ENCODE results near the gene CAVIN3.

The CAVIN3 gene

DNA sequence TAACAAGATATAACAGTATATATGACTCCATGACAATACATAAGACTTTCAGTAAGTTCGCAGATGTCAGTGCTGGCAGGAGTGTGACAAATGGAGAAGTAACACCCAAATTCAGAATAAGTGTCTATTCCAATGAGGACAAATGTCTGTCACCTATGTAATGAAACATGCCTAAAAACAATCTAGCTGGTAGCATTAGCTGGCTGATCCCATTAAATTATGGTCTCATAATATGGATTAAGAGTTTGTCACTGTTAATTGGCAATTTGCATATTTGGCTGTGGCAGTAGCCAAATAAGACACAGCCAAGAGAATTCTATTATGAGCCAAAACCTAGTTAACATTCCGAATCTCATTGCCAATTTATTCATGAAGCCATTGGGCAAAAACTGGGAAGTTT lies 30.2 kb upstream of the CAVIN3 start:
- no peak for DNase-seq (ENCODE audit: low read depth)
- Histone ChIP-seq H3K4me1 (ENCODE audit: control insufficient read depth, insufficient read depth, low read length) (peaks cover 2% of the 10 kb centered on the region), H3K9ac (ENCODE audit: low read length) (no peak overlapping the region), H3K4me3 (ENCODE audit: low read length) (no peak overlapping the region), H3K36me3 (ENCODE audit: control insufficient read depth, insufficient read depth, low read length, severe bottlenecking) (no peaks in the 10 kb centered on the region), H3K9me3 (ENCODE audit: control insufficient read depth, low read length) (no peaks in the 10 kb centered on the region), H3K27me3 (replicated peaks; ENCODE audit: control insufficient read depth, insufficient read depth, low read length) (no peaks in the 10 kb centered on the region)

GRCh38 chr11:6350043-6350442 lies 29.7 kb upstream of the CAVIN3 start:
- H3K9me3 ChIP-seq (ENCODE audit: control insufficient read depth, low read length), result no peaks in the 10 kb centered on the region
- no peaks in the 10 kb centered on the region for H3K36me3 ChIP-seq (ENCODE audit: control insufficient read depth, insufficient read depth, low read length, severe bottlenecking)
- H3K4me1 ChIP-seq (ENCODE audit: control insufficient read depth, insufficient read depth, low read length), result peaks cover 6% of the 10 kb centered on the region
- no peak overlapping the region for H3K9ac ChIP-seq (ENCODE audit: low read length)
- H3K4me3 ChIP-seq (ENCODE audit: low read length), result no peak overlapping the region
- no peaks in the 10 kb centered on the region for H3K27me3 ChIP-seq (replicated peaks; ENCODE audit: control insufficient read depth, insufficient read depth, low read length)
- no peak for DNase-seq (ENCODE audit: low read depth)

DNA sequence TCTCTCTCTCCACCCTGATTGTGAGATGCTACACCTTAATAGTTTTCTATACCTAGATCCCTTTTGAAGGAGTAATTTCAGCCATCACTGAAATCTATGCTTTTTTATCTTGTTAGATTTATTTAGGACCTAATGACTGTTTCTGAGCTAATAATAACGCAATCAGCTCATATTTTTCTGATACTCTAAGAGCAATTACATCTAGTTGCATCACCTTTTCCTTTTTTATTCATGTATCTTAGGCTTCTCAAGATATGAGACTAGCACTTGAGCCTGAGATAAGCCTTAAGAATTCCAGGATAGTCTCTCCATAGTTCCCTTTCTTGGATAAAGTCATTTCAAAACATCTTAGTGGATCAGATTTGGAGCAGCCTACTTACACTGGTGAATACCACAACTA lies 25.1 kb upstream of the CAVIN3 start:
- Histone ChIP-seq H3K36me3 (ENCODE audit: control insufficient read depth, insufficient read depth, low read length, severe bottlenecking) (no peaks in the 10 kb centered on the region), H3K9ac (ENCODE audit: low read length) (no peak overlapping the region), H3K4me1 (ENCODE audit: control insufficient read depth, insufficient read depth, low read length) (peaks cover 6% of the 10 kb centered on the region), H3K4me3 (ENCODE audit: low read length) (no peak overlapping the region), H3K27me3 (replicated peaks; ENCODE audit: control insufficient read depth, insufficient read depth, low read length) (no peaks in the 10 kb centered on the region), H3K9me3 (ENCODE audit: control insufficient read depth, low read length) (no peaks in the 10 kb centered on the region)
- peak; percentile 18 for DNase-seq (ENCODE audit: low read depth)

- no peak overlapping the region for H3K4me3 ChIP-seq (ENCODE audit: low read length)
- H3K9me3 ChIP-seq (ENCODE audit: control insufficient read depth, low read length), result no peaks in the 10 kb centered on the region
- no peak overlapping the region for H3K9ac ChIP-seq (ENCODE audit: low read length)
- H3K4me1 ChIP-seq (ENCODE audit: control insufficient read depth, insufficient read depth, low read length), result peaks cover 14% of the 10 kb centered on the region
- no peaks in the 10 kb centered on the region for H3K36me3 ChIP-seq (ENCODE audit: control insufficient read depth, insufficient read depth, low read length, severe bottlenecking)
- no peak for DNase-seq (ENCODE audit: low read depth)
- no peaks in the 10 kb centered on the region for H3K27me3 ChIP-seq (replicated peaks; ENCODE audit: control insufficient read depth, insufficient read depth, low read length)
Measured at GRCh38 chr11:6336293-6336692, 16.0 kb upstream of the CAVIN3 start.

DNA sequence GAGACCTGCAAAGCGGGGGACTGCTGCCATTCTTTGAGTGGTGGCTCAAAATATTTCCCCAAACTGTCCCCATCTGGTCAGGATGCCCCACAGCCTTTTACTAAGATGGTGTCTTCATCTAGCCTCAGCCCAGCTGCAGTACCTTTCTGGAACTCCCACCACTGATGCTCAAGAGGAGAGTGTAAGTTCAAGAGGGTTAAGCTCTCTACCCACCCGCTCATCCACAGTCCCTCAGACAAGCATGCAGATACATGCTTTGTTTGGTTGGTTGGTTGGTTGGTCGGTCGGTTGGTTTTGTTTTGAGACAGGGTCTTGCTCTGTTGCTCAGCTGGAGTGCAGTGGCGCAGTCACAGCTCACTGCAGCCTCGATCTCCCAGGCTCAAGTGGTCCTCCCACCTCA lies 14.5 kb upstream of the CAVIN3 start:
- Histone ChIP-seq H3K4me1 (ENCODE audit: control insufficient read depth, insufficient read depth, low read length) (peaks cover 14% of the 10 kb centered on the region), H3K36me3 (ENCODE audit: control insufficient read depth, insufficient read depth, low read length, severe bottlenecking) (no peaks in the 10 kb centered on the region), H3K27me3 (replicated peaks; ENCODE audit: control insufficient read depth, insufficient read depth, low read length) (no peaks in the 10 kb centered on the region), H3K4me3 (ENCODE audit: low read length) (no peak overlapping the region), H3K9me3 (ENCODE audit: control insufficient read depth, low read length) (no peaks in the 10 kb centered on the region), H3K9ac (ENCODE audit: low read length) (no peak overlapping the region)
- no peak for DNase-seq (ENCODE audit: low read depth)

DNA sequence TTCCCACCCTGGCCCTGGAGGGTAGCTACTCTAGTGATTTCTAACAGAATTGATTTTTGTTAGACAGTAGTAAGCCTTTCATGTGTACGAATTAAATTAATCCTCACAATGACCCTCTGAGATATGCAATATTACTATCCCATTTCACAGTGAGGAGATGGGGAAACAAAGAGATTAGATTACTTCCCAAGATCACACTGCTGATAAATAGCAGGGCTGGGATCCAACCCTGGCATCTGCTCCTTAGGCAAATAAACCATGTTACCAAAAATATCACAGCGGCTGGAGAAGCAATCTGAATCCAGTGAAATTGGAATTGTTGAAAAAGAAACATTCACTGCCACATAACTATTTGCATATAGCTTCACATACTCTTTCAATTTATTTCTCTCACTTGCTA lies 12.8 kb upstream of the CAVIN3 start:
- no peak overlapping the region for H3K9ac ChIP-seq (ENCODE audit: low read length)
- H3K9me3 ChIP-seq (ENCODE audit: control insufficient read depth, low read length), result no peaks in the 10 kb centered on the region
- no peak overlapping the region for H3K4me3 ChIP-seq (ENCODE audit: low read length)
- H3K27me3 ChIP-seq (replicated peaks; ENCODE audit: control insufficient read depth, insufficient read depth, low read length), result no peaks in the 10 kb centered on the region
- peak; percentile 81 for DNase-seq (ENCODE audit: low read depth)
- no peaks in the 10 kb centered on the region for H3K36me3 ChIP-seq (ENCODE audit: control insufficient read depth, insufficient read depth, low read length, severe bottlenecking)
- H3K4me1 ChIP-seq (ENCODE audit: control insufficient read depth, insufficient read depth, low read length), result peaks cover 15% of the 10 kb centered on the region

DNA sequence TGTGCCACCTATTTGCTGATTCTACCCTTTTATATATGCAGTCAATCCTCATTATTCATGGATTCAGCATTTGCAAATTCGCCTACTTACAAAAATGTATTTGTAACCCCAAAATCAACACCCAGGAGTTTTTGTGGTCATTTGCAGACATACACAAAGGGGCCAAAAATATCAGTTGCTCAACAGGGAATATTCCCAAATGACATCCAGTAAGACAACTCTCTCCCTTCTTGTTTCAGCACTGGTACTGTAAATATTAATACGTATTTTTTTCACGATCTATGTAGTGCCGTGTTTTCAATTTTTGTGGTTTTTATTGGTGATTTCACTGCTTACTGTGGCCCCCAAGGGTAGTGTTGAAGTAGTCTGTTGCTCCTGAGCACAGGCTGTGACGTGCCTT lies 11.8 kb upstream of the CAVIN3 start:
- Histone ChIP-seq H3K27me3 (replicated peaks; ENCODE audit: control insufficient read depth, insufficient read depth, low read length) (no peaks in the 10 kb centered on the region), H3K9me3 (ENCODE audit: control insufficient read depth, low read length) (no peaks in the 10 kb centered on the region), H3K4me3 (ENCODE audit: low read length) (no peak overlapping the region), H3K36me3 (ENCODE audit: control insufficient read depth, insufficient read depth, low read length, severe bottlenecking) (no peaks in the 10 kb centered on the region), H3K4me1 (ENCODE audit: control insufficient read depth, insufficient read depth, low read length) (peaks cover 19% of the 10 kb centered on the region), H3K9ac (ENCODE audit: low read length) (no peak overlapping the region)
- no peak for DNase-seq (ENCODE audit: low read depth)

GRCh38 chr11:6328321-6328720 lies 8.0 kb upstream of the CAVIN3 start:
- Histone ChIP-seq H3K4me1 (ENCODE audit: control insufficient read depth, insufficient read depth, low read length) (peaks cover 15% of the 10 kb centered on the region), H3K27me3 (replicated peaks; ENCODE audit: control insufficient read depth, insufficient read depth, low read length) (no peaks in the 10 kb centered on the region), H3K9me3 (ENCODE audit: control insufficient read depth, low read length) (no peaks in the 10 kb centered on the region), H3K4me3 (ENCODE audit: low read length) (no peak overlapping the region), H3K36me3 (ENCODE audit: control insufficient read depth, insufficient read depth, low read length, severe bottlenecking) (no peaks in the 10 kb centered on the region), H3K9ac (ENCODE audit: low read length) (no peak overlapping the region)
- DNase-seq (ENCODE audit: low read depth), result peak; percentile 45

DNA sequence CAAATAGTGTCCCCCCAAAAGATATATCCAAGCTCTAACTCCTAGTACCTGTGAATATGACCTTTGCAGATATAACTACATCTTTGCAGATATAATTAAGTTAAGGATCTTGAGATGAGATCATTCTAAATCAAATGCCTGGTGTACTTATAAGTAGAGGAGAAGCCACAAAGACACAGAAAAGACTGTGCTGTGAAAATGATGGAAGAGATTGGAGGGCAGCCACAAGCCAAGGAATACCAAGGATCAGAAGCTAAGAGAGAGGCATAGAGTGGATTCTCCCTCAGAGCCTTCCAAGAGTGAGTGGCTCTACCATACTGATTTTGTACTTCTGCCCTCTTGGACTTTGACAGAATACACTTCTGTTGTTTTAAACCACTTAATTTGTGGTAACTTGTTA lies 7.5 kb upstream of the CAVIN3 start:
- DNase-seq (ENCODE audit: low read depth), result no peak
- Histone ChIP-seq H3K9ac (ENCODE audit: low read length) (no peak overlapping the region), H3K4me3 (ENCODE audit: low read length) (no peak overlapping the region), H3K4me1 (ENCODE audit: control insufficient read depth, insufficient read depth, low read length) (peaks cover 11% of the 10 kb centered on the region), H3K9me3 (ENCODE audit: control insufficient read depth, low read length) (no peaks in the 10 kb centered on the region), H3K36me3 (ENCODE audit: control insufficient read depth, insufficient read depth, low read length, severe bottlenecking) (no peaks in the 10 kb centered on the region), H3K27me3 (replicated peaks; ENCODE audit: control insufficient read depth, insufficient read depth, low read length) (no peaks in the 10 kb centered on the region)

- Histone ChIP-seq H3K36me3 (ENCODE audit: control insufficient read depth, insufficient read depth, low read length, severe bottlenecking) (no peaks in the 10 kb centered on the region), H3K9ac (ENCODE audit: low read length) (no peak overlapping the region), H3K9me3 (ENCODE audit: control insufficient read depth, low read length) (no peaks in the 10 kb centered on the region), H3K27me3 (replicated peaks; ENCODE audit: control insufficient read depth, insufficient read depth, low read length) (no peaks in the 10 kb centered on the region), H3K4me3 (ENCODE audit: low read length) (no peak overlapping the region), H3K4me1 (ENCODE audit: control insufficient read depth, insufficient read depth, low read length) (peaks cover 15% of the 10 kb centered on the region)
- no peak for DNase-seq (ENCODE audit: low read depth)
Measured at GRCh38 chr11:6326985-6327384, 6.7 kb upstream of the CAVIN3 start.

DNA sequence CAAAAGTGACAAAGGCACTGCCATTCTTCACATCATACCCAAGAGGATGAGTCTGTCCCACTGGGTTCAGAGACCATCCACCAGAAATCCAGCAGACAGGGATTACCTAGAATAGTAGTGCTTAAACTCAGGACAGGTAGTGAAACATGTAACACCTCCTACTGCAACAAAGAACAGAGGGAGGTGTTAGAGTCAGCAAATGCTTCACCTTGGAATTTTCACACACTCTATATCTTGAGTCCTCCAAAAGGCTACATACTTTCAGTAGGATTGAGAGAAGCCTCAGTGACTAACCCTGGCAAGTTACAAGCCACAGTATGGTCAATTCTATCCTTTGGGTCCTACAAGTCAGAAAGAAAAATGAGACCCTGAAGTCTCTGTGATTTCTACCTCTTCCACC lies 6.0 kb upstream of the CAVIN3 start:
- Histone ChIP-seq H3K36me3 (ENCODE audit: control insufficient read depth, insufficient read depth, low read length, severe bottlenecking) (no peaks in the 10 kb centered on the region), H3K9me3 (ENCODE audit: control insufficient read depth, low read length) (no peaks in the 10 kb centered on the region), H3K4me3 (ENCODE audit: low read length) (no peak overlapping the region), H3K4me1 (ENCODE audit: control insufficient read depth, insufficient read depth, low read length) (peaks cover 21% of the 10 kb centered on the region), H3K9ac (ENCODE audit: low read length) (no peak overlapping the region), H3K27me3 (replicated peaks; ENCODE audit: control insufficient read depth, insufficient read depth, low read length) (no peaks in the 10 kb centered on the region)
- DNase-seq (ENCODE audit: low read depth), result no peak

GRCh38 chr11:6323291-6323905 lies 3.1 kb upstream of the CAVIN3 start:
- no peaks in the 10 kb centered on the region for H3K36me3 ChIP-seq (ENCODE audit: control insufficient read depth, insufficient read depth, low read length, severe bottlenecking)
- DNase-seq (ENCODE audit: low read depth), result no peak
- no peak overlapping the region for H3K9ac ChIP-seq (ENCODE audit: low read length)
- H3K27me3 ChIP-seq (replicated peaks; ENCODE audit: control insufficient read depth, insufficient read depth, low read length), result no peaks in the 10 kb centered on the region
- no peak overlapping the region for H3K4me3 ChIP-seq (ENCODE audit: low read length)
- peaks cover 41% of the 10 kb centered on the region for H3K4me1 ChIP-seq (ENCODE audit: control insufficient read depth, insufficient read depth, low read length)
- no peaks in the 10 kb centered on the region for H3K9me3 ChIP-seq (ENCODE audit: control insufficient read depth, low read length)
